Keratinocyte (primary cell): ENCODE results near the gene PID1. TPM values are rescaled to one million over a fixed set of nuclear protein-coding genes. Genes with fewer than 3 reads are reported as not detected.

Source experiments
- DNase-seq: peaks from one replicate; pipeline ENCODE4 v3.0.0-alpha.2; 2011; ENCODE audit warnings: low read depth, missing footprints, low spot score
- FAIRE-seq: peaks from 2 replicates; lab custom pipeline; 2011; peaks lifted over from hg19 to GRCh38; lab: Jason Lieb, UNC
- H2AFZ ChIP-seq: 2 replicates; pipeline ENCODE4 v1.6.0; 2012; ENCODE audit warnings: low read length, control low read depth, inconsistent platforms; ENCODE audit not compliant: control insufficient read depth
- H3K27ac ChIP-seq: 2 replicates; pipeline ENCODE4 v1.5.1; 2011; ENCODE audit warnings: low read length; ENCODE audit not compliant: control insufficient read depth, insufficient read depth
- H3K27me3 ChIP-seq: 3 replicates; pipeline ENCODE4 v1.6.0; 2011; ENCODE audit warnings: low read length; ENCODE audit not compliant: control insufficient read depth, insufficient read depth; ENCODE audit errors: extremely low read depth
- H3K36me3 ChIP-seq, 2 experiments: 2 replicates in 1 of 2; 3 replicates in 1 of 2; pipeline ENCODE4 v1.5.1; 2011; ENCODE audit warnings: low read length in 2 of 2, mild to moderate bottlenecking in 1 of 2; ENCODE audit not compliant: control insufficient read depth in 2 of 2, insufficient read depth in 2 of 2; ENCODE audit errors: extremely low read depth in 1 of 2
- H3K4me1 ChIP-seq: 3 replicates; pipeline ENCODE4 v1.5.1; 2011; ENCODE audit warnings: low read length; ENCODE audit not compliant: control insufficient read depth, insufficient read depth; ENCODE audit errors: extremely low read depth
- H3K4me2 ChIP-seq: 3 replicates; pipeline ENCODE4 v1.6.0; 2011; ENCODE audit warnings: low read depth, low read length; ENCODE audit not compliant: control insufficient read depth, insufficient read depth; ENCODE audit errors: extremely low read depth
- H3K4me3 ChIP-seq, 3 experiments: fragments of 200-600 bp in 1 of 3; sonication (generic) in 1 of 3; 2 replicates in 2 of 3; 3 replicates in 1 of 3; pipeline ENCODE4 v1.5.1; 2011 to 2016; ENCODE audit warnings: low read length in 3 of 3, mild to moderate bottlenecking in 3 of 3, control low read depth in 2 of 3, inconsistent platforms in 1 of 3, low read depth in 1 of 3, mixed read lengths in 1 of 3, mixed run types in 1 of 3, moderate library complexity in 1 of 3; ENCODE audit not compliant: control insufficient read depth in 2 of 3, insufficient read depth in 2 of 3; ENCODE audit errors: extremely low read depth in 1 of 3
- H3K79me2 ChIP-seq: 2 replicates; pipeline ENCODE4 v1.6.0; 2012; ENCODE audit warnings: low read length; ENCODE audit not compliant: control insufficient read depth, insufficient read depth
- H3K9ac ChIP-seq: 3 replicates; pipeline ENCODE4 v1.6.0; 2011; ENCODE audit warnings: low read length; ENCODE audit not compliant: control insufficient read depth, insufficient read depth; ENCODE audit errors: extremely low read depth
- H3K9me1 ChIP-seq: 3 replicates; pipeline ENCODE4 v1.6.0; 2011; ENCODE audit warnings: low read length; ENCODE audit not compliant: control insufficient read depth, insufficient read depth; ENCODE audit errors: extremely low read depth
- H3K9me3 ChIP-seq: 2 replicates; pipeline ENCODE4 v1.5.1; 2012; ENCODE audit warnings: low read depth, low read length; ENCODE audit not compliant: control insufficient read depth
- H4K20me1 ChIP-seq: 3 replicates; pipeline ENCODE4 v1.6.0; 2011; ENCODE audit warnings: low read length; ENCODE audit not compliant: control insufficient read depth, insufficient read depth; ENCODE audit errors: extremely low read depth
- EZH2 ChIP-seq: IDR thresholded peaks from one replicate; pipeline ENCODE4 v1.6.1; 2012; ENCODE audit warnings: inconsistent platforms, mild to moderate bottlenecking, low read length, moderate library complexity
- dilution Hi-C: fragments of 300-500 bp; cut with MboI; formaldehyde crosslinking; loops from one replicate; pipeline ENCODE4 v1.7.0; 2020; ENCODE audit warnings: low sequenced_read_pairs; ENCODE audit not compliant: extremely low pct_ligation_motif_present
- polyA plus RNA-seq, 5 experiments: library from polyadenylated mRNA; depleted of rRNA in 3 of 5; stranded (reverse) in 3 of 5; stranded (forward) in 1 of 5; unstranded in 1 of 5; fragments of >200 nt; gene quantifications; 1 replicate in 1 of 5; 2 replicates in 3 of 5; 3 replicates in 1 of 5; pipeline versions ENCODE4 v1.2.1 to v1.2.3, GENCODE V29; 2011 to 2012; ENCODE audit warnings: missing spikeins in 2 of 5, low read depth in 1 of 5, low replicate concordance in 1 of 5
- TF ChIP-seq, protein P1 (sequence below), 3 experiments: IDR thresholded peaks in 1 of 3; conservative IDR thresholded peaks in 1 of 3; optimal IDR thresholded peaks in 1 of 3; 2 replicates in 2 of 3; 3 replicates in 1 of 3; pipeline versions ENCODE3 to v1.5.1; 2011; ENCODE audit warnings: low read length in 3 of 3, mild to moderate bottlenecking in 3 of 3, moderate library complexity in 2 of 3, control low read depth in 1 of 3, inconsistent platforms in 1 of 3; ENCODE audit not compliant: insufficient read depth in 2 of 3; ENCODE audit errors: extremely low read depth in 1 of 3

PID1 gene
- polyA plus RNA-seq, 1 donor (not counting 4 experiments of a cell fraction or from before 2014, with no cell fraction given), result 5.4 TPM

DNA sequence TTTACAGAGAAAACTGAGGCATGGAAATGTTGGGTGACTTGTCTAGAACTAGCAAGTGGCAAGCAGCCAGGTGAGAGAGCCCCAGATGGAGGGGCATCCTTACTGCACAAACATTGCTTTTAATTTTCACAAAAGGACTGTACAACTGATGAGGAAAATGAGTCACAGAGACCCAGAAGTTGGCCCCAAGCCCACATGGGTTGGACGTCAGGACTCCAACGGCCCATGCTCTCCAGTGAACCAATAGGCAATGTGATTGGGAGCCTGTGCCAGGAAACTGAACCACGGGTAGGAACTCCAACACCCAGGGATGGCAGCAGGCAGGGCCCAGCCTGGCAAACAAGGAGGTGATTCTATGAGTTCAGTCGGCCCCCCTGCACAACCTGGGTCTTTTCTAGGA is 50.8 kb downstream of the PID1 start:
- H3K27ac ChIP-seq, result no peak overlapping the region
- no peak overlapping the region for H3K4me2 ChIP-seq
- H3K9me1 ChIP-seq, result no peaks in the 10 kb centered on the region
- H3K27me3 ChIP-seq, result no peaks in the 10 kb centered on the region
- no peaks in the 10 kb centered on the region for H3K36me3 ChIP-seq
- no peak overlapping the region for H3K9ac ChIP-seq
- FAIRE-seq (no peak), DNase-seq (no peak)
- no peaks in the 10 kb centered on the region for H4K20me1 ChIP-seq
- H3K79me2 ChIP-seq, result no peaks in the 10 kb centered on the region
- no peaks in the 10 kb centered on the region for H3K4me1 ChIP-seq
- H2AFZ ChIP-seq, result no peak overlapping the region
- TF ChIP-seq, protein P1, sequence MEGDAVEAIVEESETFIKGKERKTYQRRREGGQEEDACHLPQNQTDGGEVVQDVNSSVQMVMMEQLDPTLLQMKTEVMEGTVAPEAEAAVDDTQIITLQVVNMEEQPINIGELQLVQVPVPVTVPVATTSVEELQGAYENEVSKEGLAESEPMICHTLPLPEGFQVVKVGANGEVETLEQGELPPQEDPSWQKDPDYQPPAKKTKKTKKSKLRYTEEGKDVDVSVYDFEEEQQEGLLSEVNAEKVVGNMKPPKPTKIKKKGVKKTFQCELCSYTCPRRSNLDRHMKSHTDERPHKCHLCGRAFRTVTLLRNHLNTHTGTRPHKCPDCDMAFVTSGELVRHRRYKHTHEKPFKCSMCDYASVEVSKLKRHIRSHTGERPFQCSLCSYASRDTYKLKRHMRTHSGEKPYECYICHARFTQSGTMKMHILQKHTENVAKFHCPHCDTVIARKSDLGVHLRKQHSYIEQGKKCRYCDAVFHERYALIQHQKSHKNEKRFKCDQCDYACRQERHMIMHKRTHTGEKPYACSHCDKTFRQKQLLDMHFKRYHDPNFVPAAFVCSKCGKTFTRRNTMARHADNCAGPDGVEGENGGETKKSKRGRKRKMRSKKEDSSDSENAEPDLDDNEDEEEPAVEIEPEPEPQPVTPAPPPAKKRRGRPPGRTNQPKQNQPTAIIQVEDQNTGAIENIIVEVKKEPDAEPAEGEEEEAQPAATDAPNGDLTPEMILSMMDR (optimal IDR thresholded peaks at IDR 0.05 in 1 of 3, IDR thresholded peaks at IDR 0.05 in 1 of 3, conservative IDR thresholded peaks at IDR 0.05 in 1 of 3; ENCODE audit: extremely low read depth in 1 of 3, insufficient read depth in 2 of 3, low read length in 3 of 3), result no peak
- TF ChIP-seq EZH2, result no peak
- dilution Hi-C loops, result no loop called here
- H3K4me3 ChIP-seq, result no peak overlapping the region
- H3K9me3 ChIP-seq, result no peaks in the 10 kb centered on the region

DNA sequence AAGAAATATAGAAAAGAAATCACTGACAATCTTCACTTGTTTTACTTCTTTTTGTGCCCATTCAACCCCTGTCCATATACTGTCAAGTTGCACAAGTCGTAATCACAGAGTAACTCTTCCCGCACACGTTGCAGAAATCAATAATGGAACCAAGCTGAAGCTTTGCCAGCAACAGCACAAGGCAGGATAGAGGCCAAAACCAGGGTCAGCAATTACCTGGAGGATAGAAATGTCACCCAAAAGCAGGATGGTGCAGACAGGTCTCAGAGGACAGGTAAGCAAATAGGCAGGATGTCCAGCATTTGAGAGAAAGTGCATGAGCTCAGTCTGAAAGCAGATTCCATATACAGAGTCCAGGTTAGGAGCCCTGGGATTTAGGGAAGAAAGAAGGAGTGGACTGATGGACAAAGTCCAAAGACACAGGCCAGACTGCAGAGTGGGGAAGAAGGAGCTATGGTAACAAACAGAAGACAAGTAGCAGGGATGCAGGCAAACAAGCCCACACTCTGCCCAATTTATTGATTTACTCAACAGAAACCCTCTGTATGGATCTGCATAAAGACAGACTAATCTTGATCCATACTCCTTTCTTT is 52.7 kb downstream of the PID1 start:
- DNase-seq (no peak), FAIRE-seq (no peak)
- Histone ChIP-seq H3K4me3 (no peak overlapping the region), H3K9me1 (no peaks in the 10 kb centered on the region), H3K79me2 (no peaks in the 10 kb centered on the region), H3K27me3 (no peaks in the 10 kb centered on the region), H3K9ac (no peak overlapping the region), H3K27ac (no peak overlapping the region), H2AFZ (no peak overlapping the region), H3K4me1 (no peaks in the 10 kb centered on the region), H3K4me2 (no peak overlapping the region), H3K9me3 (no peaks in the 10 kb centered on the region), H3K36me3 (no peaks in the 10 kb centered on the region), H4K20me1 (no peaks in the 10 kb centered on the region)
- dilution Hi-C loops, result no loop called here
- TF ChIP-seq, protein P1 (optimal IDR thresholded peaks at IDR 0.05 in 1 of 3, IDR thresholded peaks at IDR 0.05 in 1 of 3, conservative IDR thresholded peaks at IDR 0.05 in 1 of 3; ENCODE audit: extremely low read depth in 1 of 3, insufficient read depth in 2 of 3, low read length in 3 of 3), result no peak
- no peak for TF ChIP-seq EZH2
